ENCODE results near the gene LIMS1. TPM values are rescaled to one million over a fixed set of nuclear protein-coding genes. Genes with fewer than 3 reads are reported as not detected.
"Not testable (repeated sequence)": the region's sequence is repeated elsewhere in the genome, so short reads cannot be mapped to it uniquely, and the experiment has no call there.

LIMS1 gene
- polyA plus RNA-seq, 6 donors from 2014 or later: 24.9 to 47.8 (median 33.2) TPM

DNA sequence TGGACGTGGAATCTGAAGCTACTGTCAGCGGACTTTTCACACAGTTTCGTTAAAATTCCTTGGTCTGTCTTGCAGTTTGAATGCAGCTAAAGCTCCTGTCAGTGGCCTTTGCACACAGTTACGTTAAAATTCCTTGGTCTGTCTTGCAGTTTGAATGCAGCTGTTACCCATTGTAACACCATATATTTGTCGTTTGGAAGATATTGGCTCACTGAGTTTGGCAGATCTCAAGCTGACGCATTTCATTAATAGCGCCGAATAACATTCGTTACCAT lies 1.0 kb downstream of the LIMS1 start:
- H3K36me3 Mint-ChIP-seq: no peaks in the 10 kb centered on the region
- H3K9me3 Mint-ChIP-seq: no peaks in the 10 kb centered on the region
- ATAC-seq (ENCODE audit: low read depth in 2 of 2) (no peak), DNase-seq (no peak)
- H3K27ac Mint-ChIP-seq: peak overlapping the region in 4 of 6 donors; percentile 5 to 80 (median 74)
- no peaks in the 10 kb centered on the region for H3K27me3 Mint-ChIP-seq
- H3K4me3 Mint-ChIP-seq: peak overlapping the region; percentile 73 to 98 (median 93)
- peaks cover 10 to 24% (median 23%) of the 10 kb centered on the region in 3 donors for H3K4me1 Mint-ChIP-seq

DNA sequence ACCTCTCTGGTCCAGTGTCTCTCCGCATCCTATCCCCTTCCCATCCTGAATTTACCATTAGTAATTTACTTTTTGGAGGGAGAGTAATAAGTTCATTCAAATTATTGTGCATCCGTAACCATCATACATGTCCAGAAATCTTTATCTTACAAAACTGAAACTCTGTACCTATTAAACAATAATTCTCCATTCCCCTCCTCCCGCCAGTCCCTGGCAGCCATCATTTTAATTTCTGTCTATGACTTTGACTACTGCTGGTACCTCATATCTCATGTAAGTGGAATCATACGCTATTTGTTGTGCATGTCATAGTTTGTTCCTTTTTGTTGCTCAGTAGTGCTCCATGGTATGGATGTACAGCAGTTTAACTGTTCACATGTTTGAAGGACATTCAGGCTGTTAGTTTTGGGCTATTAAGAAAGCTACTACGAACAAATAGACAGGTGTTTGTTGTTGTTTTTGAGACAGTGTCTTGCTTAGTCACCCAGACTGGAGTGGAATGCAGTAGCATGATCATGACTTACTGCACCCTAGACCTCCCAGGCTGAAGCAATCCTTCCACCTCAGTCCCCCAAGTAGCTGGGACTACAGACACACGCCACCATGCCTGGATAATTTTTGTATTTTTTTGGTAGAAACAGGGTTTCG lies 2.0 kb downstream of the LIMS1 start:
- Mint-ChIP-seq H3K36me3 (no peaks in the 10 kb centered on the region), H3K27me3 (no peaks in the 10 kb centered on the region), H3K4me3 (peak overlapping the region in 5 of 8 donors; percentile 5 to 91 (median 56)), H3K27ac (no peak overlapping the region), H3K9me3 (no peaks in the 10 kb centered on the region), H3K4me1 (peaks cover 14 to 17% (median 16%) of the 10 kb centered on the region in 3 donors)
- ATAC-seq (ENCODE audit: low read depth in 2 of 2): no peak
- DNase-seq: no peak

DNA sequence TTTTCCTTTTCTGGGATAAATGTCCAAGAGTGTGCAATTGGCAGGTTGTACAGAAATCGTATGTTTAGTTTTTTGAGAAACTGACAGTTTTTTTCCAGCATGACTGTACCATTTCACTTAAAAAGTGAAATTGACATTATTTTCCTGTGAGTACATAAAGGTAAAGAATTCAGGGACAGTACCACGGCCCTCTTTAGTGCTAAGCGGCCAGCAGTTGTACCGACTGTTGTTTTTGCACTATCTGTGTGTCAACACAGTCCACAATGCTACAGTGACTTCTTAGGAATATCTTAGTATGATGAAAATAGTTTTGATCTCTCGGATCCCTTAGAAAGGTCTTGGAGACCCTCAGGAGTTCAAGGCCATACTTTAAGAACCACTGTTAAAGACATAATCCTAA lies 2.6 kb downstream of the LIMS1 start:
- ATAC-seq (ENCODE audit: low read depth in 2 of 2) (no peak), DNase-seq (no peak)
- H3K4me3 Mint-ChIP-seq: peak overlapping the region in 1 of 8 donors; percentile 32
- no peaks in the 10 kb centered on the region for H3K27me3 Mint-ChIP-seq
- no peaks in the 10 kb centered on the region for H3K9me3 Mint-ChIP-seq
- H3K27ac Mint-ChIP-seq: peak overlapping the region in 1 of 6 donors; percentile 32
- peaks cover 15 to 16% (median 16%) of the 10 kb centered on the region in 3 donors for H3K4me1 Mint-ChIP-seq
- no peaks in the 10 kb centered on the region for H3K36me3 Mint-ChIP-seq

DNA sequence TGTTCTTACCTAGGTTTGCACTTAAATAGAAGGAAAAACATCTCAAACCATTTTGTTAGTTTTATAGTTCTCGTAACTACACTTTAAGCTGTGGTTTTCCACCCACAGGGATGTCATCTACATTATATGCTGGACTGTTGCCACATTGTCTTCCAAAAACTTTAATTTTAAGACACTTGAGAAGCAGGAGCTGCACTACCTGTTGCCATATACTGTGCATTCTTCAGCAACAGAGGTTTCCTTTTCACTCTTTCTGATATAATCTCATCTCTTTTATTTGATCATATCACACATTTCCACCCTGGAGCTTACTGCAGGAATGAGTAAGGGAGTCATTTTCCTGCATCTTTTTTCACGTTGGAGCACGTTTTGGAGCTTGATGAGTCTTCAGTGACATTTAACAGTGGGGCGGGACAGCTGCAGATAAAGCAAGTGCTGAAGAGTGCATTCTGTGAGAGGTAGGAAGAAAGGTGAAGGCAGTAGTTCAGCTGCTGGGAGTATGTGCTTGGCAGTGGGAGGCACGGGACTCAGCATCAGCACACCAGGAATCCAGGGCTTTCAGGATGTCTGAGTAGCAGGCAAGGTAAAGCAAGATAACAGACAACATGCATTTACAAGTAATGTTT lies 3.8 kb downstream of the LIMS1 start:
- peak overlapping the region in 1 of 6 donors; percentile 26 for H3K27ac Mint-ChIP-seq
- no peaks in the 10 kb centered on the region for H3K27me3 Mint-ChIP-seq
- no peaks in the 10 kb centered on the region for H3K36me3 Mint-ChIP-seq
- DNase-seq (no peak), ATAC-seq (ENCODE audit: low read depth in 2 of 2) (no peak)
- peaks cover 13 to 16% (median 16%) of the 10 kb centered on the region in 3 donors for H3K4me1 Mint-ChIP-seq
- no peaks in the 10 kb centered on the region for H3K9me3 Mint-ChIP-seq
- peak overlapping the region in 1 of 8 donors; percentile 32 for H3K4me3 Mint-ChIP-seq

DNA sequence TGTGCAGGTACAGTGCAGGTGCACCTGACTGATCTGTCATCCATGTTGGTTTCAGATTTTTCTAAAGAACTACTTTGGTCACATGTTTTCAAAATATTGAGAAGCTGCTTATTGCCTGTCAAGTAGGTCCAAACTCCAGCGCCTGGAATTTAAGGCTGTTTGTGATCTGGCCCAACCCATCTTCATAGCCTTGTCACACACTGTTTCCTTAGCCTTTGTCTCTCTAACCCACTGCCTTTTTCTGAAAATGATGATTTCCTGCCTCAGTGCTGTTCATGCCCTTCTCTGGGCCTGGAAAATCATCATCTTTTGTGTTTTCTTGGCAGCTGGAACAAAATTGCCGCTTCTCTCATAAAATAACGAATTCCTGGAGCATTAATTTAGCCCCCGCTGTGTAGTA lies 7.2 kb downstream of the LIMS1 start:
- no peak overlapping the region for H3K4me3 Mint-ChIP-seq
- H3K9me3 Mint-ChIP-seq: no peaks in the 10 kb centered on the region
- no peaks in the 10 kb centered on the region for H3K36me3 Mint-ChIP-seq
- peak overlapping the region in 1 of 6 donors; percentile 24 for H3K27ac Mint-ChIP-seq
- H3K4me1 Mint-ChIP-seq: peaks cover 0 to 6% (median 6%) of the 10 kb centered on the region in 3 donors
- DNase-seq: no peak
- no peaks in the 10 kb centered on the region for H3K27me3 Mint-ChIP-seq
- ATAC-seq (ENCODE audit: low read depth in 2 of 2): no peak

DNA sequence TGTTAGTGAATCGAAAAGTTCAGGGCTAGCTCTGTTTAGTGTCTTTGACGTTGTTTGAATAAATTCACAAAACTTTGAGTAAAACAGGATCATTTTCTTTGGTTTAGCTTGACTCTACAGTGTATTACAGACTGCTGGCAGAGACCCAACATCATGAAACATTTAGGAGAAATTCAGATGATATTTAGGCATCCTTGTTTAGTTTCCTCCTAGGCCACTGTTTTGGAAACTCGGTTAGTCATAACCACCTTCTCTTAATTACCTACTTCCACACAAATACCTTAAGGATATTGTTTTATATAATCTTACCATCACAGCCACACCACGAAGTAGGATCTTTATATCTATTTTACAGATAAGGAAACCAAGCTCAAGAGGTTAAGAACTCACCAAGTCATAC lies 7.8 kb downstream of the LIMS1 start:
- DNase-seq (no peak), ATAC-seq (ENCODE audit: low read depth in 2 of 2) (no peak)
- H3K4me1 Mint-ChIP-seq: peaks cover 0 to 6% (median 6%) of the 10 kb centered on the region in 3 donors
- H3K36me3 Mint-ChIP-seq: no peaks in the 10 kb centered on the region
- no peak overlapping the region for H3K27ac Mint-ChIP-seq
- no peak overlapping the region for H3K4me3 Mint-ChIP-seq
- no peaks in the 10 kb centered on the region for H3K27me3 Mint-ChIP-seq
- no peaks in the 10 kb centered on the region for H3K9me3 Mint-ChIP-seq

DNA sequence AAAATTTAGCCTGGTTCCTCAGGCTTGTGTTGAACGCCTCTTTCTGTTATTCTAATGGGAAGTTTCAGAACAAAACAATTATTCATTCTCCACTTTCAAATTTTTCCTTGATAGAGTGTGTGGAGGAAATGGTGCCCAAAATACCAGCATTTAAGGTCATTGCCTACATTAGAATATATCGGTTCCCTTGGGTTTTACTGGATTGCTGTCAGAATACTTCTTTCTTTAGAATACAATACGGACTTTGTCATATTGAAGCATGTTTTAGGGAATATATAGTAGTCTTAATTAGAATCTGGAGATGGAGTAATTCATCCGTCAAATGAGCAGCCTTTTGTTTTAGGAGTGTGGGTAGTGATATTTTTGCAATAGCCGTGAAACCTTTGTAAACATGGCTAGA lies 13.3 kb downstream of the LIMS1 start:
- no peak overlapping the region for H3K4me3 Mint-ChIP-seq
- DNase-seq (no peak), ATAC-seq (ENCODE audit: low read depth in 2 of 2) (no peak)
- H3K27ac Mint-ChIP-seq: no peak overlapping the region
- H3K36me3 Mint-ChIP-seq: no peaks in the 10 kb centered on the region
- H3K9me3 Mint-ChIP-seq: no peaks in the 10 kb centered on the region
- no peaks in the 10 kb centered on the region for H3K27me3 Mint-ChIP-seq
- H3K4me1 Mint-ChIP-seq: peaks cover 0 to 12% (median 2%) of the 10 kb centered on the region in 3 donors

DNA sequence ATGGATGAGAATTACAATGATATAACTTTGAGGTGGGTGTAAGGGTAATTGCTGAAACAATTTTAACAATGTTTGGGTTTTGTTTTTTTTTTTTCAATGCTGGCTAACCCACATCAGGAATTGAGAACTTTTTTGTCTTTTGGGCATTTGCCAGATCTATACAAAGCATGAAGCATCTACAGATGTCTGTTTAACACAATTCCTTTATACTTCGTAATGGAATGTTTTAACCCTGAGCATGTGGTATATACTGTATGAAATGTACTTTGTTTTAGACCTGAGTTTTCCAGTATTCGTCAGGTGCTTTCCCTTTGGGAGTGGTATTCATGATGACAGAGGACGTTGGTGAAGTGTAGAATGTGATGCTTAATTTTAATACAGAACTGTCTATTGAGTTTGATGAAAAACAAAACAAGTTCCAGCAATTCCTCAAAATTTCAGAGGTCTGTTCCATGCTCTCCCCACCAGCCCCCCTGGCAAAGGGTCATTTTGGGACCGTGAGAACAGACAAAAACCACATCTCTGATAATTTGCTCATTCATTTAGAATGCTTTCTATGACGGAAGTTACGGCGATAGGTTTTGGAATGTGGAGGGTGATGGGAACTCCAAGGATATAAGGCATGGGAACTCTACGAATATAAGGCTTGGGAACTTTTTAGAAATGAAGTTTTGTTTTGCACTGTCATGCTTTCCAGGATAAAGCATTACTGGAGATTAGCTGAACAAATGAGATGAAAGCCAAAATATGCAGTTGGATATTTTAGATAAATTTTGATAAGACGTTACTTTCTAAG lies 14.1 kb downstream of the LIMS1 start:
- no peak for ATAC-seq (ENCODE audit: low read depth in 2 of 2)
- Mint-ChIP-seq H3K4me3 (no peak overlapping the region), H3K27me3 (no peaks in the 10 kb centered on the region), H3K27ac (no peak overlapping the region), H3K4me1 (peaks cover 0 to 12% (median 2%) of the 10 kb centered on the region in 3 donors), H3K36me3 (no peaks in the 10 kb centered on the region), H3K9me3 (no peaks in the 10 kb centered on the region)
- no peak for DNase-seq

DNA sequence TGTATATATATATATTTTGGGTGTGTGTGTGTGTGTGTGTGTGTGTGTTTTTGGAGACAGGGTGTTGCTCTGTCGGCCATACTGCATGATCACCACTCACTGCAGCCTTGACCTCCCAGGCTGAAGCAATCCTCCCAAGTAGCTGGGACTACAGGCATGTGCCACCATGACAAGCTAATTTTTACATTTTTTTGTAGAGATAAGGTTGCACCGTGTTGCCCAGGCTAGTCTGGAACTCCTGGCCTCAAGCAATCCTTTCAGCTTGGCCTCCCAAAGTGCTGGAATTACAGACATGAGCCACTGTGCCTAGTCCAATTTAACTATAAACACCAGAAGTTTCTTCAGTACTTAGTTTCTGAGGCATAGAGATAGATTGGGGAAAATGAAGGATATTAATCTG lies 18.3 kb downstream of the LIMS1 start:
- Mint-ChIP-seq H3K4me3 (no peak overlapping the region), H3K27me3 (no peaks in the 10 kb centered on the region), H3K9me3 (peaks cover 0 to 5% (median 0%) of the 10 kb centered on the region in 7 donors), H3K4me1 (peaks cover 0 to 11% (median 2%) of the 10 kb centered on the region in 3 donors), H3K27ac (no peak overlapping the region), H3K36me3 (peaks cover 0 to 5% of the 10 kb centered on the region in 2 donors)
- ATAC-seq (ENCODE audit: low read depth in 2 of 2): no peak
- DNase-seq: no peak

DNA sequence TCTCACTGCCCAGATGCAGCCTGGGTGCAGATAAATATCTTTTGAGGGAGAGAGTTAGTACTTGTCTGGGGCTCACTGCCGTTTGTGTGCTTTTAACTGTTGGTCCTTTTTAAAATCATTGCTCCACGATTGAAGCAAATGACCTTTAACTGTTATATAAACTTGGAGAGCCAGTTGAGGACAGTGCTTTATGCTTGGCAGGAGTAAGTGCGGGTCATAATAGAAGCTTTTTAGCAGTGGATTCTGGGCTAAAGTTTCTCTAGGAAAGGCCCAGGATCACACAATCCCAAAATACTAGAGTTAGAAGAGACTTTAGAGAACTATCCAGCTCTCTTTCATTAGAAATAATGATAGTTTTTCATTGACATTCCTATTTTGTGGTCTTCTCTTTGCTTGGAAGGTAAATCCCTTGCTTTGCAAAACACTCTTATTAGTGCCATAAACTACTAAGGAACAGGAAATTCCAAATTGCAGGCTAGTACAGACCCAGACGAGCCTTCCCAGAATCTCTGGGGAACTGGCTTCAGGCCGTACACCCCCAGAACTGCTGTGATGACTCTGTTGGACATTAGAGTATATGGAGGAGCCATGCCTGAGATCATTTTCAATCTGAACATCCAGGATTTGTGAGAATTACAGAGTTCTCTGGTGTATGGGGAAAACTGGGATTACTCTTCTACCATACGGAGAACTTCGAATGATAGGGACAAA lies 19.1 kb downstream of the LIMS1 start:
- peaks cover 0 to 3% (median 2%) of the 10 kb centered on the region in 3 donors for H3K4me1 Mint-ChIP-seq
- H3K27ac Mint-ChIP-seq: no peak overlapping the region
- H3K27me3 Mint-ChIP-seq: no peaks in the 10 kb centered on the region
- DNase-seq (no peak), ATAC-seq (ENCODE audit: low read depth in 2 of 2) (no peak)
- H3K4me3 Mint-ChIP-seq: no peak overlapping the region
- H3K9me3 Mint-ChIP-seq: peaks cover 0 to 5% (median 0%) of the 10 kb centered on the region in 7 donors
- H3K36me3 Mint-ChIP-seq: peaks cover 0 to 5% of the 10 kb centered on the region in 2 donors

DNA sequence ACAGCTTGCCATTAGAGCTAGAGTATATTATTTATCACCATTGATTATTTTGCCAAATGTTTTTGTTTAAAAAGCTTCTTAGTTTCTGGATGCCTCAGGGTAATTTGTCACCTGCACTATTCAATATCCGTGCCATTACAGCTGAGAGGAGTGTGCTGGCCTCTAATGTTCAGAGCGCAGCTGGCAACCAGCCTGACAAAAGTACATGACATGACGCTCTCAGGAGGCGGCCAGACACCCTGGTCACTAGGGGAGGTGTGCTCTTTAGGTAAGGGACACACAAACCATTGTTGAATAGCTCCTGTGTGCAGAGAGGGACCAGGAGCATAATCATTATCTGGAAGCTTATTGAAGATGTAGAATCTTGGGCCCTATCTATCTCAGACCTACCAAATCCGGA lies 20.3 kb downstream of the LIMS1 start:
- Mint-ChIP-seq H3K9me3 (peaks cover 0 to 5% (median 0%) of the 10 kb centered on the region in 7 donors), H3K27ac (peak overlapping the region in 1 of 6 donors; percentile 42), H3K36me3 (peaks cover 0 to 5% of the 10 kb centered on the region in 2 donors), H3K27me3 (no peaks in the 10 kb centered on the region), H3K4me1 (peaks cover 0 to 2% (median 0%) of the 10 kb centered on the region in 3 donors), H3K4me3 (no peak overlapping the region)
- ATAC-seq (ENCODE audit: low read depth in 2 of 2) (no peak), DNase-seq (no peak)

DNA sequence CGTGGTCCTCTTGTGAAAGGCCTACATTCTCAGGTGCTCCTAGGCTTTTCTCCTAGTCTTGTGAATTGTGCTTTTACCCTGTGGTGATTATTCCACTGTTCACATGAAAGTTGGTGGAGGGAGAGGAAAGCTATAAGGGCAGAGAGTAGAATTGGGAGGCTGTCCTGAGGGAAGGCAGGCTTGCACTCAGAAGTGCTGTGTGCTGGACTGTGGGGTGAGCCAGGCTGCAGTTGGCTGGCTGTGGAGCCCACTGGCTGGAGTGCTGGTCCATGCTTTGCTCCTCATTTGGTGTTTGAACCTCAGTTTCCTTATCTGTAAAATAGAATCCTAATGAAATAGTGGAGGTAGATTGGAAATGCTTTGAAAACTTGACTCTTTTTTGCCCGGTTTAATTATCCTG lies 21.3 kb downstream of the LIMS1 start:
- H3K27ac Mint-ChIP-seq: no peak overlapping the region
- DNase-seq (no peak), ATAC-seq (ENCODE audit: low read depth in 2 of 2) (no peak)
- peaks cover 0 to 5% (median 0%) of the 10 kb centered on the region in 3 donors for H3K4me1 Mint-ChIP-seq
- H3K27me3 Mint-ChIP-seq: no peaks in the 10 kb centered on the region
- peaks cover 0 to 5% of the 10 kb centered on the region in 2 donors for H3K36me3 Mint-ChIP-seq
- H3K9me3 Mint-ChIP-seq: peaks cover 0 to 5% (median 0%) of the 10 kb centered on the region in 7 donors
- H3K4me3 Mint-ChIP-seq: no peak overlapping the region

DNA sequence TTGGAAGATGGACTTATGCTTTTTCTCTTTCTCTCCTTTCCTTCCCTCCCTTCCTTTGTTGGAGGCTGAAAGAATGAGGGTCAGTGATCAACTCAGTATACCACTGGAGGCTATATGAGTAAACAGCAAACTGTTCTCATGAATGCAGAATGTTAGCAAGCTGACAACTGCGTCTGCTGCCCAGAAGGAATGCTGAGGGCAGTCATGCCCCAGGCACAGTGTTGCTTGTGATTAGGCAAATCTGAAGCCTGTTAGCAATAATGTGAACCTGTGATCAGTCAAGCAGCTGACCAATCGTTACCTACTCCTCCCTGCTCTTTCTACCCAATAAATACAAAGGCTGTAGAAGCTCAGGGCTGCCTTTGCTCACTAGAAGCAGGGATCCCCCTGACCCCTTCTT lies 22.3 kb downstream of the LIMS1 start:
- H3K36me3 Mint-ChIP-seq; DNase-seq; H3K9me3 Mint-ChIP-seq; H3K4me3 Mint-ChIP-seq; H3K4me1 Mint-ChIP-seq; H3K27me3 Mint-ChIP-seq; H3K27ac Mint-ChIP-seq; ATAC-seq (ENCODE audit: low read depth in 2 of 2): not testable (repeated sequence)
